Measurements from ENCODE around the gene DEFB129.
"Not testable (repeated sequence)": the region's sequence is repeated elsewhere in the genome, so short reads cannot be mapped to it uniquely, and the experiment has no call there.

Gene DEFB129

GRCh38 chr20:253447-253846 is 26.4 kb downstream of the DEFB129 start:
- DNase-seq = not testable (repeated sequence)

- no peak for DNase-seq
Measured at GRCh38 chr20:257419-257818, 30.4 kb downstream of the DEFB129 start, which contains the start of gene DEFB132. DEFB132 (plus strand) TSS chr20:257724; CDS start chr20:257779, 55 bp downstream.

- no peak for DNase-seq
Measured at GRCh38 chr20:258269-258858, 31.3 kb downstream of the DEFB129 start.

GRCh38 chr20:258963-259362 is 31.9 kb downstream of the DEFB129 start:
- DNase-seq = no peak

- no peak for DNase-seq
Measured at GRCh38 chr20:259981-260380, 32.9 kb downstream of the DEFB129 start.

GRCh38 chr20:263701-264100 is 36.6 kb downstream of the DEFB129 start:
- no peak for DNase-seq

DNA sequence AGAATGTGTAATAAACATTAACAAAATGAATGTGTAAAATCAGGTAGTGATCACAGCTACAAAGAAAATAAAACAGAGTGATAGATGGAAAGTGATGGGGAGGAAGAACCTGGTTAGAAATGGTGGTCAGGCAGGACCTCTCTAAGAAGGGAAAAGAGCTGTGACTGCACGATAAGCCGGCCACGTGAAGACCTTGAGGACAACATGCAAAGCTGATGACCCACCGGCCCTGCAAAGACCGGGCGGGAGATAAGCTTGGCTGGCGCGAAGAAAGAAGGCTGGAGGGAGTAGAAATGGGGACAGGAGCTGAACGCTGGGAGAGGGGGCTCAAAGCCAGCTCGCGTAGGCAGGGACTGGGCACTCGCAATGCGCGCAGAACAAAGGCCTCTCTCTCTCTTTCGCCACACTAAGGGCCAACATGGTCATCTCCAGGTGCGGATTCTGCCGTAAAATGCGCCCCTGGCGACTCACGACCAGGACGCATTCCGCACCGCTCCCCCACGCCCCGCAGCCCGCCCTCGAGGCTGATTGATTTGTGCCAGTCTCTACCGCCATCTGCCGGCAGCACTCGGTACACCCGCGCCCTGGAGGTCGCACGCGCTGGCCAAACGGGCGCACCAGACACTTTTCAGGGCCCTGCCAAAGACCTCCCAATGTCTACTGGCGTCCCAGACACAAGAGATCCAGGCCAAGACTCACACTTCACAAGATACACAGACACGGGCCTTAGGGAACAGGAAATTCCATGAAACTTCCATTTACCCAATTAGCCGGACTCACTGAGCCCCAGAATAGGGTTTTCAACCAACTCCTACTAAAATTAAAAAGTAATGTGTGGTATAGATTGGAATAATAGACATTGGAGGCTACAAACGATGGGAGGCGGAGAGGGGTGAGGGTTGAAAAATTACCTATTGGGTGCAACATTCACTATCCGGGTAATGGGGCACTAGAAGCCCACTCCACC is 39.8 kb downstream of the DEFB129 start:
- DNase-seq = peak; percentile 30

GRCh38 chr20:270517-270916 is 43.5 kb downstream of the DEFB129 start:
- no peak for DNase-seq

GRCh38 chr20:271069-271468 is 44.0 kb downstream of the DEFB129 start:
- no peak for DNase-seq

DNA sequence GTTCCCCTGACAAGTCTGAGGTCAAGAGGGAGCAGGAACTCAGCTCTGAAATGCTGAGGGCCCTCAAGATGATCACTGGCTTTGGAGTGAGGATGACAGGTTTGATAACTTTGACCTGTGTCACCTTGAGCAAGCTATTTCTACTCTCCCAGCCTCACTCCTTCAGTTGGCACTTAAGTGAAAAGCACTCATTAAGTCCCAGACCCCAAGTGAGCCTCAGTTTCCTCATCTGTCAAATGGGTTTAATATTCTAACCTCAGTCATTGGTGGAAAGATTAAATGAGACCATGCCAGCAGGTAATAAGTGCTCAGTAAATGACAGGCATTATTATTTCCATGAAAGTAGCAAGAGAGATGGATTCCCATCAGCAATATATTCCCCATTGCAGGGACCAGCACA is 44.5 kb downstream of the DEFB129 start:
- no peak for DNase-seq

DNA sequence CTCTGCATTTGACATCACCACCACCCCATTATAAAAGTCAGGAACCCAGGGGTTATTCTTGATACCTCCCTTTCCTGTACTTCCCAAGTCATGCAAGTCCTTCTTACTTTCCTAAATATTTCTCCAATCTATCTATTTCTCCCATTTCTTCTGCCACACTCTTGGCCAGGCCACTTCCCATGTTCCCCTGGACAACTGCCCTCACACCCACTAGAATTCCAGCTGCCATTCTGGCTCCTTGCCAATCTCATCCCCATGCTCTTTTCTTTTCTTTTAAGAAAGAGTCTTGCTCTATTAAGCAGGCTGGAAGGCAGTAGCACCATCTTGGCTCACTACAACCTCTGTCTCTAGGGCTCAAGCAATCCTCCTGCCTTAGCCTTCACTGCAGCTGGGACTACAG is 45.7 kb downstream of the DEFB129 start:
- DNase-seq = no peak

DNA sequence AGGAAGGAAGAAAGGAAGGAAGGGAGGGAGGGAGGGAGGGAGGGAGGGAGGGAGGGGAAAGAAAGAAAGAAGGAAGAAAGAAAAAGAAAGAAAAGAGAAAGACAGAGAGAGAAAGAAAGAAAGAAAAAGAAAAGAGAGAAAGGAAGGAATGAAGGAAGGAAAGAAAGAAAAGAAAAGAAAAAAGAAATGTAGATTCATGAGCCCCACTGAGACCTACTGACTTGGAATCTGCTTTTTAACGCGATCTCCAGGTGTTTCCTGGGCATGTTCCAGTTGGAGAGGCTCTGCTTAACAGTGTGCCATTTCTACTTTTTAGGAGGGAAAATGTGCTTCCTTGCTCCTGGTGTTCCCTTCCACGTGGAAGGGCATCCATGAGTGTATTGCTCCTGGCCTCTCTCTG is 46.8 kb downstream of the DEFB129 start:
- DNase-seq = no peak

DNA sequence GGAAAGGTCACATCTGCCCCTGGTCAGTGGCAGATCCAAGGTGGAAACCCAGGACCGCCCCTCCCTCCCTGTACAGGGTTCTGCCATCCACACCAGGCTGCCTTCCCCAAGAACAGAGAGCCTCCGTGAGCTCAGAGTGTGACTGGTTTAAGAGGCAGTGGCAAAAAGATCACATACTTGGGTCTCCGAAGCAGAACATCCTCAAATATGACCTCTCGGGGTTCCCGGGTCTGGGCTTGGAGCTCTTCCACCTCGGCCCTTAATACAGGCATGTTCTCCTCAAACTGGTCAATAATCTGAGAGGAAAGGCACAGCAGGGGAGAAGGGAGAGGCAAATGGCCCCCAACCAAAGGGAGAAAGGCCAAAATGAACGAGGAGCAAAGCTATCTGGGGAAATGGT is 48.7 kb downstream of the DEFB129 start:
- DNase-seq = no peak

DNA sequence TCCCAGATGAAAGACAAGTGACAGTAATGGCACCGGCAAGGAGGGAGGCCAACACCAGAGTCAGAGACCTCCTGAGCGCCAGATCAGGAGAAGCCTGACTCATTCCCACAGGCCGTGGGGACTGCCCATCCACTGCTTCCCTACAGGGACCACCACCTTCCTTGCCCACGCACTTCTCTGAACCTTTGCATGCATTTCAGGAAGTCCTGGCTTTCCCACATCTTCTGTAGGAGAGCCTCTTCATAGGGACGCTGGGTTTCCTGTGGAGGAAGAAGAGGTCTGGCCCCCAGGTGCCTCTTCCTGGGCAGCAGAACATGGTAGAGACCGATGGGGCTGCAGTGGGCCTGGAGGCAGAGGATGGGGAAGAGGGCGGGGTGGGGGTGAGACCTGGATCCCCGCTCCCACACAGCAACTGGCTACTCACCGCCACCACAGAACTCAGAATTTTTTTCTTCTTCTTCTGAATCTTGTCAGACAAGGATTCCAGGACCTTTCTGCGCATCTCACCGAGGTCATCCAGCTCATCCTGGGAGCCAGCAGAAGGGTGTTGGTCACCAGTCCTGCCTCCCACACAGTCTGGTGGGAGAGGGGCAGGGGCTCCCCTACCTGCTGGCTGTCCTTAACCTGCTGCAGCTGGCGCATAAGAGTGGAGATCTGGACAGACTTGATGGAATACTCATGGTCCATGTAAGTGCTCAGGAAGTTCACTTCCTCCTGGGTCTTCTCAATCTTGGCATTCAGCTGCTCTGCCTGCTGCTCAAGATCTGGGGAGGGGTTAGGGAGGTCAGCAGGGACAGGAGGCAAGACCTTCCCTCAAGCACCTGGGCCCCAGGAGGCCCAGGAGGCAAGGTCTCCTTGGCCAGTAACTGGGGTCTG is 49.8 kb downstream of the DEFB129 start:
- no peak for DNase-seq

DNA sequence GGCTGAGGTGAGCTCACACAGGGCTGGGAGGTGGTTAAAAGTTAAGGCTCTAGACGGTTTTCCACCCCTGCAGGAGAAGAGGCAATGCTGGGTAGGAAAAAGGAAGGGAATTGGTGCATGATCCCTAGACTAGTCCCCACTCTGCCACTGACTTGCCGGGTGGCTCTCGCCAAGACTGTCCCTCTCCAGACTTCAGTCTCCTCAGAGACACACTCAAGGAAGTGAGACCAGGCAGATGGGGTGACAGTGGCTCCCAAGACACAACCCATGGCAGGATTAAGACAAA is 50.4 kb downstream of the DEFB129 start:
- no peak for DNase-seq

- no peak for DNase-seq
Measured at GRCh38 chr20:278181-278580, 51.1 kb downstream of the DEFB129 start.

- no peak for DNase-seq
Measured at GRCh38 chr20:278607-279571, 51.8 kb downstream of the DEFB129 start.

Data from NCI-H187 treated with DMSO at 0.1 percent for 48 hours (cell line).